Neural cell (in vitro differentiated cells): ENCODE results near the gene PLPPR5. TPM values are rescaled to one million over a fixed set of nuclear protein-coding genes. Genes with fewer than 3 reads are reported as not detected.

Experiments
- H2AFZ ChIP-seq: fragments of 200-600, 300-800 bp; sonication (generic), shearing (Covaris generic); 2 replicates; pipeline ENCODE4 v1.6.0; 2014; ENCODE audit warnings: low read depth, mild to moderate bottlenecking, antibody characterized with exemption, low read length, moderate library complexity
- H3F3A ChIP-seq: fragments of 200-600 bp; shearing (Covaris generic); 2 replicates; pipeline ENCODE4 v1.6.1; 2016; ENCODE audit warnings: mild to moderate bottlenecking, moderate library complexity, mixed read lengths, antibody characterized with exemption, low read length; ENCODE audit not compliant: insufficient read depth, poor library complexity, severe bottlenecking
- H3K27ac ChIP-seq: fragments of 200-600, 300-800 bp; sonication (generic), shearing (Covaris generic); 2 replicates; pipeline ENCODE4 v1.5.1; 2014; ENCODE audit warnings: mild to moderate bottlenecking, low read length, moderate library complexity
- H3K27me3 ChIP-seq: fragments of 300-800, 200-600 bp; sonication (generic), shearing (Covaris generic); 2 replicates; pipeline ENCODE4 v1.6.0; 2014; ENCODE audit warnings: mild to moderate bottlenecking, low read depth, low read length, moderate library complexity; ENCODE audit not compliant: insufficient read depth
- H3K36me3 ChIP-seq: fragments of 300-800, 200-600 bp; sonication (generic), shearing (Covaris generic); 2 replicates; pipeline ENCODE4 v1.5.1; 2014; ENCODE audit warnings: mild to moderate bottlenecking, antibody characterized with exemption, low read length, moderate library complexity; ENCODE audit not compliant: insufficient read depth
- H3K4me2 ChIP-seq: fragments of 300-800, 200-600 bp; sonication (generic), shearing (Covaris generic); 2 replicates; pipeline ENCODE4 v1.6.0; 2014; ENCODE audit warnings: mild to moderate bottlenecking, low read length
- H3K4me3 ChIP-seq: fragments of 300-800, 200-600 bp; sonication (generic), shearing (Covaris generic); 2 replicates; pipeline ENCODE4 v1.5.1; 2014; ENCODE audit warnings: mild to moderate bottlenecking, low read length, moderate library complexity
- H3K79me2 ChIP-seq: fragments of 200-600 bp; shearing (Covaris generic); replicated peaks from 2 replicates; pipeline ENCODE4 v1.6.0; 2014; ENCODE audit warnings: mild to moderate bottlenecking, low read length, moderate library complexity; ENCODE audit not compliant: insufficient read depth
- H3K9ac ChIP-seq: fragments of 300-800, 200-600 bp; sonication (generic), shearing (Covaris generic); 2 replicates; pipeline ENCODE4 v1.6.1; 2016; ENCODE audit warnings: mild to moderate bottlenecking, low read length, mixed read lengths
- H3K9me2 ChIP-seq: fragments of 200-600 bp; shearing (Covaris generic); 2 replicates; pipeline ENCODE4 v1.6.1; 2016; ENCODE audit warnings: mild to moderate bottlenecking, low read length, mixed read lengths; ENCODE audit not compliant: insufficient read depth
- H3K9me3 ChIP-seq: fragments of 200-600, 300-800 bp; sonication (generic), shearing (Covaris generic); 2 replicates; pipeline ENCODE4 v1.6.1; 2016; ENCODE audit warnings: mild to moderate bottlenecking, mixed run types, low read length, moderate library complexity, mixed read lengths
- H4K20me1 ChIP-seq: fragments of 200-600 bp; shearing (Covaris generic); 2 replicates; pipeline ENCODE4 v1.6.1; 2016; ENCODE audit warnings: mild to moderate bottlenecking, mixed run types; ENCODE audit not compliant: insufficient read depth
- CTCF ChIP-seq: fragments of 450-650 bp; IDR thresholded peaks from 2 replicates; pipeline ENCODE4 v1.5.1; 2014; ENCODE audit warnings: antibody characterized with exemption, mild to moderate bottlenecking, moderate library complexity; ENCODE audit not compliant: poor library complexity, severe bottlenecking
- EP300 ChIP-seq: fragments of 450-650 bp; conservative IDR thresholded peaks from 2 replicates; pipeline ENCODE4 v1.6.1; 2014; ENCODE audit warnings: antibody characterized with exemption, mild to moderate bottlenecking, moderate library complexity; ENCODE audit not compliant: poor library complexity, severe bottlenecking
- EZH2 ChIP-seq: fragments of 200-600, 300-800 bp; shearing (Covaris generic), sonication (generic); IDR thresholded peaks from 2 replicates; pipeline ENCODE4 v1.6.1; 2014; ENCODE audit warnings: antibody characterized with exemption, low read length, borderline replicate concordance, mild to moderate bottlenecking; ENCODE audit not compliant: insufficient read depth, poor library complexity, severe bottlenecking
- MXI1 ChIP-seq: fragments of 450-650 bp; conservative IDR thresholded peaks from 2 replicates; pipeline ENCODE4 v1.6.1; 2014; ENCODE audit warnings: antibody characterized with exemption, mild to moderate bottlenecking; ENCODE audit not compliant: poor library complexity, severe bottlenecking
- POLR2AphosphoS5 ChIP-seq: IDR thresholded peaks from 2 replicates; pipeline ENCODE4 v1.6.1; 2012
- RAD21 ChIP-seq: fragments of 450-650 bp; conservative IDR thresholded peaks from 2 replicates; pipeline ENCODE4 v1.6.1; 2014; ENCODE audit warnings: antibody characterized with exemption, mild to moderate bottlenecking, moderate library complexity
- REST ChIP-seq: IDR thresholded peaks from 2 replicates; pipeline ENCODE4 v1.6.1; 2012; ENCODE audit warnings: borderline replicate concordance
- SMC3 ChIP-seq: fragments of 450-650 bp; conservative IDR thresholded peaks from 2 replicates; pipeline ENCODE4 v1.6.1; 2014; ENCODE audit warnings: antibody characterized with exemption, mild to moderate bottlenecking, moderate library complexity; ENCODE audit not compliant: poor library complexity
- TAF1 ChIP-seq: IDR thresholded peaks from 2 replicates; pipeline ENCODE4 v1.6.1; 2012; ENCODE audit warnings: low read depth
- polyA plus RNA-seq: library from polyadenylated mRNA; depleted of rRNA; stranded (reverse); fragments of >200 nt; gene quantifications from 2 replicates; pipeline ENCODE4 v1.2.3, GENCODE V29; 2014

Gene PLPPR5
- polyA plus RNA-seq, 1 donor from 2014 or later, result 21.9 TPM

GRCh38 chr1:98904684-98905083 lies 100.0 kb downstream of the PLPPR5 start:
- H2AFZ ChIP-seq, result no peak overlapping the region
- H3K27ac ChIP-seq, result no peak overlapping the region
- H3F3A ChIP-seq, result no peaks in the 10 kb centered on the region
- no peaks in the 10 kb centered on the region for H3K79me2 ChIP-seq
- H3K4me2 ChIP-seq, result no peak overlapping the region
- H3K9me2 ChIP-seq, result no peaks in the 10 kb centered on the region
- H3K4me3 ChIP-seq, result no peak overlapping the region
- H3K9me3 ChIP-seq, result no peaks in the 10 kb centered on the region
- H3K36me3 ChIP-seq, result no peaks in the 10 kb centered on the region
- H4K20me1 ChIP-seq, result no peaks in the 10 kb centered on the region
- H3K9ac ChIP-seq, result no peak overlapping the region
- no peaks in the 10 kb centered on the region for H3K27me3 ChIP-seq
- TF ChIP-seq CTCF, result no peak
- no peak for TF ChIP-seq POLR2AphosphoS5
- no peak for TF ChIP-seq SMC3
- TF ChIP-seq EZH2, result no peak
- TF ChIP-seq EP300, result no peak
- TF ChIP-seq MXI1, result no peak
- no peak for TF ChIP-seq REST
- TF ChIP-seq RAD21, result no peak
- no peak for TF ChIP-seq TAF1

- Histone ChIP-seq H3K4me3 (no peak overlapping the region), H3K27me3 (no peaks in the 10 kb centered on the region), H4K20me1 (no peaks in the 10 kb centered on the region), H3K79me2 (no peaks in the 10 kb centered on the region), H3K27ac (no peak overlapping the region), H3K36me3 (no peaks in the 10 kb centered on the region), H3K9me2 (no peaks in the 10 kb centered on the region), H3F3A (no peaks in the 10 kb centered on the region), H2AFZ (no peak overlapping the region), H3K9me3 (no peaks in the 10 kb centered on the region), H3K9ac (no peak overlapping the region), H3K4me2 (peak overlapping the region; percentile 2)
- TF ChIP-seq EZH2, result no peak
- no peak for TF ChIP-seq TAF1
- no peak for TF ChIP-seq MXI1
- TF ChIP-seq POLR2AphosphoS5, result no peak
- no peak for TF ChIP-seq RAD21
- no peak for TF ChIP-seq EP300
- no peak for TF ChIP-seq SMC3
- no peak for TF ChIP-seq CTCF
- no peak for TF ChIP-seq REST
These were observed 100.9 kb downstream of the PLPPR5 start for GRCh38 chr1:98903726-98904125.
